GM21381 (cell line): ENCODE measurements around the gene SNX9.
"Not testable (repeated sequence)": the region's sequence is repeated elsewhere in the genome, so short reads cannot be mapped to it uniquely, and the experiment has no call there.

Experiments
- ATAC-seq: cut with Tn5 transposase; IDR thresholded peaks from one replicate; pipeline ENCODE4 v1.9.1; 2021; ENCODE audit warnings: mild to moderate bottlenecking, moderate library complexity; ENCODE audit not compliant: unreplicated experiment

SNX9 gene

DNA sequence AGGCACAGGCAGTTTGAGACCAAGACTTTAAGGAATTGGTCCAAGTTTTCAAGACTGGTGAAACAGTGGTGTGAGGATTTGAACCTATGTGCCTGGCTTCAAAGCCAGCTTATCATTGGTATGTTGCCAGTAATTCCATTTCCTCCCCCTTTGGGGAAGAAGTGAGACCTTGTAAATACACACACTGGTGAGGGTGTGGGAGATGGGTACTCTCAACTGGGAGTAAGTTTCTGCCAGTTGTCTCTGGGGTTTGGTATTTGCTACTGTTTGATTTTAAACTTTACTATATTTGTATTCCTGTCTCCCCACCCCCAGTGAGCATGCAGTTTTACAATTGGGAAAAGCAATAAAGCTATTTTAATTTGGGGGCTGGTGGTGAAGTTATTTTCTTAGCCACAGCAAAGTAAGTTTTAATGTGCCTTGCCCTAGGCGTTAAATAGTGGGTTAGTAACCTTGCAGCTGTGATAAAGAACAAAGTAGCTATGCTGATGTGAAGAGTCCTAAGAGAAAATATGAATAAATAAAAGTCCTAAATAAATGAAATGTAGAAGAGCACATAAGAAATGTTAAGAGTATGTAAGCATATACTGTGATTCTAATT is 31.0 kb downstream of the SNX9 start:
- ATAC-seq, result no peak

GRCh38 chr6:157855325-157855724 is 32.3 kb downstream of the SNX9 start:
- ATAC-seq, result no peak

DNA sequence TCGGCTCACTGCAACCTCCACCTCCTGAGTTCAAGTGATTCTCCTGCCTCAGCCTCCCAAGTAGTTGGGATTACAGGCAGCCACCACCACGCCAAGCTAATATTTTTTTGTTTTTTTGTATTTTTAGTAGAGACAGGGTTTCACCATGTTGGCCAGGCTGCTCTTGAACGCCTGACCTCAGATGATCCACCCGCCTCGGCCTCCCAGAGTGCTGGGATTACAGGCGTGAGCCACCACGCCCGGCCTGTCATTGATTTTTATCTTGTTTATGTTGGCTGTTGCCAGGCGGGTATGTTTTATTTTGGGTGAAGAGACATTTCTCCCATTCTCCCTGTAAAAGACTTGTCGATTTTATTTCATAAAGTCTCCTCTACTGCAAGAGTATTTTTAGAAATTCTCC is 32.8 kb downstream of the SNX9 start:
- not testable (repeated sequence) for ATAC-seq

DNA sequence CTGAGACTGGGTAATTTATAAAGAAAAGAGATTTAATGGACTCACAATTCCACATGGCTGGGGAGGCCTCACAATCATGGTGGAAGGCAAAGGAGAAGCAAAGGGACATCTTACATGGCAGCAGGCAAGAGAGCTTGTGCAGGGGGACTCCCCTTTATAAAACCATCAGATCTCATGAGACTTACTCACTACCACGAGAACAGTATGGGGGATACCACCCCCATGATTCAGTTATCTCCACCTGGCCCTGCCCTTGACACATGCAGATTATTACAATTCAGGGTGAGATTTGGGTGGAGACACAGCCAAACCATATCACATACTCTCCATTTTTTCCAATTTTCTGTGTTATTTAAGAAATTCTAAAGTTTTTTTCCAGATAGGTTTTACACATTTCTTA is 35.6 kb downstream of the SNX9 start:
- not testable (repeated sequence) for ATAC-seq

- ATAC-seq, result no peak
These were observed 36.9 kb downstream of the SNX9 start for GRCh38 chr6:157859775-157860504.

GRCh38 chr6:157860505-157860991 is 37.5 kb downstream of the SNX9 start:
- ATAC-seq, result no peak

GRCh38 chr6:157861184-157861583 is 38.1 kb downstream of the SNX9 start:
- ATAC-seq, result no peak

GRCh38 chr6:157861814-157862213 is 38.8 kb downstream of the SNX9 start:
- ATAC-seq, result no peak

- no peak for ATAC-seq
These were observed 39.7 kb downstream of the SNX9 start for GRCh38 chr6:157862706-157863105.

DNA sequence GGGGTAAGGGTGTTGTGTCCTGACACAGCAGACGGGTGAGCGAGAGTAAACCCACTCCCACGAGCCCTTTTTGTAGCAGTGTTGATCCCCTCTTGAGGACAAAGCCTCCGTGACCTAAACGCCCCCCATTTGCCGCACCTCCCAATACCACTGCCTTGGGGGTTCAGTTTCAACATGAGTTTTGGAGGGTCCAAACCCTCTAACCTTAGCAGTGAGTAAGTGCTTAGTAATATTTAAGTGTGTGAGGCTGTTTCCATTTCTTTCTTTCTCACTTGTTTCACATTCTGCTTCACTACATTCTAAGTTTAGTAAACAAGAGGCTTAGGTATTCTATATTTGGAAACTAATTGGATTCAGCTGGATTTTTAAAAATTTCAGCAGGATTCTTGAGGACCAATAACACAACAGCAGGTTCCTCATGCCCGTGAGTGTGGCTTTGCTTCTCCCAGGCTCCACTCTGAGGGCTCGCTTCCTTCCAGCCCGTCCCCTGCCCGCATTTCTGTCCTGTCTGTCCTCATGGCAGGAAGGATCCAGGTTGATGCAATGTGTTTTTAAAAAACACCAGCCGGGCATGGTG is 41.2 kb downstream of the SNX9 start:
- no peak for ATAC-seq

GRCh38 chr6:157865249-157865648 is 42.2 kb downstream of the SNX9 start:
- ATAC-seq, result no peak

- no peak for ATAC-seq
These were observed 44.1 kb downstream of the SNX9 start for GRCh38 chr6:157867155-157867559.

DNA sequence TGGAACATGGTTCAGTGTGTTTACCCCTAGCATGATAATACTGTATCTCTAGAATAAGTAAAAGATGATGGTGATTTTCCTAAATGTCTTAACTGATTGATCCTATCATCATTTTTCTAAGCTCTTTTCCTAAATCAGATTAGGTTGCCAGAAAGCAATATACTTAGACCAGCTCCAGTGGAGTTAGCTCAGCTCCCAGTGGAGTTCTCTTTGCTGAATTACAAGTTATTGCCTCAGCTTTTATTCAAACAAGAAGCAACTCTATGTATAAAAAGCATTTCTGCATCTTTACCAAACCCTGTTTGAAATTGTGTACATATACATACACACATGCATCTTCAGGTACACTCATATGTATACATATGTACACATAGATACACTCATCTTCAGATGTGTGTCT is 44.9 kb downstream of the SNX9 start:
- no peak for ATAC-seq

DNA sequence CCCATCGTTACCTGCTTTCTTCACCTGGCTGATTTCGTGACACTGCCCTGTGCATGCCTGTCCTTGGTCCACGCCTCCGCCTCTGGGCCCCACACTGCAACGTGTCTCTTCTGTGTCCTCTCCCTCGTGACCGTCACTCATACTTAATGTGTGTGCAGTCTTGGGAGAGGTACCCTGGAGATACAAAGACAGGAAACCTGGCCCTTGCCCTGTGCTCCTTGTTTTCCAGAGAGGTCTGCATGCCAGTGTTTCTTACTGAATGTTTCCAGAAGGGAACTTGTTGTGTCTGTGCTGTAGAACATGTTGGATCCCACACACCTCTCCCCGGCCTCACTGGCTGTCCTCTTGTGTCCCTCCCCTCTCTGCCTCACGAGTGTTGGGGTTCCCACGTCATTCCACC is 45.8 kb downstream of the SNX9 start:
- ATAC-seq, result no peak

DNA sequence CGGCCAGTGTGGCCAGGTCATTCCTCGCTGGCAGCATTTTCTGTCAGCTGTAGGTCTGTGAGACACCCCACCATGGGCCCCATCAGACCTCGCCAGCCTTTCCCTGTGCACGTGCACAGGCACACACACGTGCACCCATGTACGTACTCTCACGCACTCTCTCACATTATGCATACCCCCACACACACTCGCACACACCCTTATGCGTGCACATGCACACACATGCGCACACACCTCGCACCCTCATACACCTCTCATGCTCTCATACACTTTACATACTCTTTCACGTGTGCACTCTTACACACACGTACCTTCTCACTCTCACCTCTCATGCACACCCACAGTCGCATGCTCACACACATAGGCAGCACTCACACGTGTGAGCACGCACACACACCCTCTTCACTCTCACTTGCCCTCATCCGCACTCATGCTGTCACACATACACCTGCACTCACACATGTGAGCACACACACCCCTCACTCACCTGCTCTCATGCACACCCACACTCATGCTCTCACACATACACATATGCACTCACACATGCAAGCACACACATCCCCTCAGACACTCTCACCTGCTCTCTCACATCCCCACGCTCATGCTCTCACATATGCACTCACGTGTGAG is 46.7 kb downstream of the SNX9 start:
- ATAC-seq, result no peak

- ATAC-seq, result no peak
These were observed 50.8 kb downstream of the SNX9 start for GRCh38 chr6:157873735-157874344.

DNA sequence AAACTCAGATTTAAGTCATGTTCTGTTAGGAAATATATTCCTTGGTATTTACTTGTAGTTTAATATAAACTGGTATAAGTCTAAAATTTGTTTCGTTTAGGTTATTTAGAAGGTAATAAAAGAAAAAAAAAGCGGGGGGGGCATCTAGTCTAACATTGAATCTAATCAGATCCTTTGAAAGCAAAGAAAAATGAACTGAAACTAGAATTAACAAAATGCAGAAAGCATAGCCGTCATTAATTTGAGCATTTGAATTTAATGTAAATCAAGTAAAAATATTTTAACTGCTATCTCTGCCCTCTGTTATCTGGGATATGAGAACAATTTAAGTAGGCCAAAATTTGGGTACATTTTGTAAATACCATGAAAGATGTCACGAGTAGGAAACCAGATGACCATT is 54.1 kb downstream of the SNX9 start:
- no peak for ATAC-seq

DNA sequence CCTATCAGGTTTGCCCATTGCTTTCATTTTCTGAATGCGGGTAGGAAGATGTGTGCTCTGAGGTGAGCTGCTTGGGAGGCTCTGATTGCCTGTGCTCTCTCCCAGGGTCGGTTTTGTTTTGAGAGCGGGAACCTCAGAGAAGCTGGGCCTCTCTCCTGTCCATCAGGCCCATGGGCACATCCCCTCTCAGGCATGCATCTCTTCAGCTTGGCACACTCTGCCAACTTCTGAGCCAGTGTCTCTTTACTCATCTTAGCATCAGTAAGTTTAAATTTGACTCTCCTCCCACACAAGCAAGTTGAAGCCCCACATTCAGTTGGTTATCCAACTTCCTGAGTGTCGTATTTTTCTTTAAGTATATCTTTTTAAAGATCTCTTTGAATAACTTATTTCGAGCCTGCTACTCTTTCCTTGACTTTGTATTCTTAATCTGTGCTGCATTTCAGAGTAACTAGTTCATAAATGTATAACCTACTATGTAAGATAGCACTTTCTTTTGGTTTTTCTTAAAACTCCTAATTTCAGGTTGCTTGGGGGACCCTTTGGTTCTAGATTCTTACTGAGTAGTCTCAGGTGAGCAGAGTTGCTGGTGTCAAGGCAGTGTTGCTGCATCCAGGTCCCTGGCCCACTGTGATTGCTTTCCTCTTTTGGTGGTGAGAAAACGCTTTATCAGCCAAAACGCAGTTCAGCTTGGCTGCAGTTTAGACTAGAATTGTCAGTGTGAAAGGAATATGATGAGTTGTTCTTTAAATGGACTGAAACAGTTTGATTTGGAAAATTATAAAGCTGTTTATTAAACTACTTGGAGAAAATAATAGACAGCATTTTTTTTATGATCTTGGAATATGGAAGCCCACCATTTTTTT is 54.8 kb downstream of the SNX9 start:
- no peak for ATAC-seq

- ATAC-seq, result peak; percentile 87
These were observed 56.2 kb downstream of the SNX9 start for GRCh38 chr6:157879034-157879872.

- ATAC-seq, result peak; percentile 45
These were observed 56.8 kb downstream of the SNX9 start for GRCh38 chr6:157879873-157880254.
